ENCODE results near the gene THRB.

DNA sequence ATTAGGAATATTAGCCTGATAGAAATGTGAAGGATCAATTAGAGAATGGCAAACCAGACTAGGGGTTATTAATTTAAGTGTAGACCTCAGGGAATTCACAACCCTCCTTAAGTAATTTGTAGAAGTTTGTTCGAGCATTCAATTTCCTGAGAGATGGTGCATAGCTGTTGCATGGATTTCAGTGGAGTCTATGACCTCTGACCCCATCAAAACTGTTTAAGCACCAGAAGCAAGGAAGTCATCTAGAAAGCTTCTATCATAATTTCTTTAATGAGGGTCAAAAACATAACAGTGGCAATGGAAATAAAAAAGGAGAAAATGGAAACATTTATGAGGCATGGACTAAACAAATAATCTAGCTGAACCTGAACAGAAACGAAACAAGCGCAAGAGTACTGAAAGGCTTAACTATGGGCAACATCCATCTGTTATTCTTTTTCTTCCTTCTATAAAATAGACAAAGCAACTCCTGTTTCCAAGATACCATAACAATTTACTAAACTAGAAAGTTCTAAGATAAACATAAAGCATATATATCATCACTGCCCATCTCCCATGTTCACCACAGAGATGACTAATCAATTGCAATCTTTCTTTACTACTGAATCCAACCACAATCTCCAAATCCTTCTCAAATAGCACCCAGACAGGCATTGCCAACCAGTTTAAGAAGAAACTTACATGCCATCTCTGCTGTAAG, 151.4 kb downstream of the THRB start:
- TF ChIP-seq POLR2A (IDR thresholded peaks at IDR 0.05) (no peak), CTCF (IDR thresholded peaks at IDR 0.05) (no peak)
